Epithelial cell of esophagus (primary cell): ENCODE measurements around the gene ANAPC7.
A peak's percentile ranks its signal among the peaks of the same experiment; 100 is the strongest.
"Not testable (repeated sequence)": the region's sequence is repeated elsewhere in the genome, so short reads cannot be mapped to it uniquely, and the experiment has no call there.

Experiments
- DNase-seq: peaks from one replicate; pipeline ENCODE4 v3.0.0; 2010; ENCODE audit warnings: low read depth
- H3K4me3 ChIP-seq: 2 replicates; pipeline ENCODE4 v1.5.1; 2011; ENCODE audit warnings: mild to moderate bottlenecking, low read length, control low read depth
- TF ChIP-seq, protein P1 (sequence below): IDR thresholded peaks from 2 replicates; pipeline ENCODE4 v1.5.1; 2011; ENCODE audit warnings: low read depth, mild to moderate bottlenecking, low read length, control low read depth, inconsistent platforms; ENCODE audit not compliant: insufficient read depth; ENCODE audit errors: missing control alignments

ANAPC7 gene

DNA sequence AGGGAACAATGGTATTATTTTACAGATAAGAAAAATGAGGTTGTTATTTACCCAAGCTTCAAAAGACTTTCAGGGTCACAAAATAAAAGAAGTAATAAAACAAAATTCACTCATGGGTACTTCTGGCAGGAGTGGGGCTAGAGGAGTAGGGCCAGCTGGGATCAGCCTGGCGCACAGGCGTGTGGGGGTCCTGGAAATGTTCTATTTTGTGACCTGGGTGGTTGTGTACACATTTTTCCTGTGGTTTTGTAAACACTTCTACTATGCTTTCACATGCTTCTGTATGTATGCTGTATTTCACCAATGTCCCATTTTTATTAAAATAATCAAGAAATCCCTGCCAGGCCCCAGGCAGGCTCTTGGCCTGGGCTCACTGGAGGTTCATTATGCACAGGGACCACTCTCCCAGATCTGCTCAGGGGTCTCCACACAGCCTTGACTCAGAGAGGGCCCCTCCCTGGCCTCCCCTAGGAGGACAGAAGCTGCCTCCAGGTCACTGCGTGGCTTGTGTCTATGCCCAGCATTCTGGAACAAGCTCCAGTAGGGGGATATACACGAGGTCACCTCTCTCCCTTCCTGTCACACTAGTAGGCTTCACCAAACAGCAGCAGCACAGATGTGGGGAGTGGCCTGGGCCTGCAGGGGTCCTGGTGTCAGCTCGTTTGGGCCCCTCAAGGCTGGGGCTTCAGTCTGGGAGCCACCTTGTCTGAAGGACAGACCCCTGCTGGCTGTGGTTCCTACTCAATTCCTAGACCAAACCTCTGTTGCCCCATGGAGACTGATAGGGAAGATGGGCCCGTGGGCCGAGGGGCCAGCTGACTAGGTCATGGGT lies 37.8 kb downstream of the ANAPC7 start:
- TF ChIP-seq, protein P1, sequence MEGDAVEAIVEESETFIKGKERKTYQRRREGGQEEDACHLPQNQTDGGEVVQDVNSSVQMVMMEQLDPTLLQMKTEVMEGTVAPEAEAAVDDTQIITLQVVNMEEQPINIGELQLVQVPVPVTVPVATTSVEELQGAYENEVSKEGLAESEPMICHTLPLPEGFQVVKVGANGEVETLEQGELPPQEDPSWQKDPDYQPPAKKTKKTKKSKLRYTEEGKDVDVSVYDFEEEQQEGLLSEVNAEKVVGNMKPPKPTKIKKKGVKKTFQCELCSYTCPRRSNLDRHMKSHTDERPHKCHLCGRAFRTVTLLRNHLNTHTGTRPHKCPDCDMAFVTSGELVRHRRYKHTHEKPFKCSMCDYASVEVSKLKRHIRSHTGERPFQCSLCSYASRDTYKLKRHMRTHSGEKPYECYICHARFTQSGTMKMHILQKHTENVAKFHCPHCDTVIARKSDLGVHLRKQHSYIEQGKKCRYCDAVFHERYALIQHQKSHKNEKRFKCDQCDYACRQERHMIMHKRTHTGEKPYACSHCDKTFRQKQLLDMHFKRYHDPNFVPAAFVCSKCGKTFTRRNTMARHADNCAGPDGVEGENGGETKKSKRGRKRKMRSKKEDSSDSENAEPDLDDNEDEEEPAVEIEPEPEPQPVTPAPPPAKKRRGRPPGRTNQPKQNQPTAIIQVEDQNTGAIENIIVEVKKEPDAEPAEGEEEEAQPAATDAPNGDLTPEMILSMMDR: no peak
- H3K4me3 ChIP-seq: no peak overlapping the region
- no peak for DNase-seq

DNA sequence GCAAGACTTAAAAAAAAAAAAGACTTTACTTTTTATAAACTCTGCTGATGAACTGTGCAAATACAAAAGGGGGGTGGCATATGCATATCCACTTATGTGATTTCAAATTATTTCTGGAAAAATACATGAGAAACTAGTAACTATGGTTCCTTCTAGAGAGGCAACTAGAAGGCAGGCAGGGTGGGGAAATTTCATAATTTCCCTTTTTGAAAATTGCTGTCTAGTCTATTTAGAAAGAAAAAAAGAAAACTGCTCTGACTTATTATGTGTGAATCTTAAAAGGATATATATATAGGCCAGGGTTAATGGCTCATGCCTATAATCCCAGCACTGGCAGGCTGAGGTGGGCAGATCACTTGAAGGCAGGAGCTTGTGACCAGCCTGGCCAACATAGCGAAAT lies 42.3 kb downstream of the ANAPC7 start:
- H3K4me3 ChIP-seq: no peak overlapping the region
- no peak for DNase-seq
- TF ChIP-seq, protein P1: no peak

DNA sequence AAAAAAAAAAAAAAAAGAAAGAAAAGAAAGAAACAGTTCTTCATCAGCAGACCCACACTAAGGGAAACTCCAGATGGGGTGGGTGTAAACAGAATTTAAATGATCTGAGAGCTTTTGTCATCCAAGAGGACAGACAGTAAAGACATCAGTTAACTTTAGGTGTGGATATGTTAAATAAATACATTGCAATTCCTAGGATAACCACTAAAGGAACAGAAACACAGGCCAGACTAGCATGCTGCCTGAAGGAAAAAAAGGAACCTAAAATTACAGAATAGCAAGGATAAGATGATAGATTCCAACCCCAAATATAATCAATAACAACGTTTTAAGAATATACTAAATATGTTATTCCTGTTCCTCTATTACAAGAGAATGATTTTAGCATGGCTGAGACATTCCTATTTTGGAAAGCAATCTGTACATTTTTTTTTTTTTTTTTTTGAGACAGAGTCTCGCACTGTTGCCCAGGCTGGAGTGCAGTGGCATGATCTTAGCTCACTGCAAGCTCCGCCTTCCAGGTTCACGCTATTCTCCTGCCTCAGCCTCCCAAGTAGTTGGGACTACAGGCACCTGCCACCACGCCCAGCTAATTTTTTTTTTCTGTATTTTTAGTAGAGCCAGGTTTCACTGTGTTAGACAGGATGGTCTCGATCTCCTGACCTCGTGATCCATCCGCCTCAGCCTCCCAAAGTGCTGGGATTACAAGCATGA lies 45.0 kb downstream of the ANAPC7 start:
- TF ChIP-seq, protein P1: peak; percentile 32
- not testable (repeated sequence) for DNase-seq, H3K4me3 ChIP-seq

DNA sequence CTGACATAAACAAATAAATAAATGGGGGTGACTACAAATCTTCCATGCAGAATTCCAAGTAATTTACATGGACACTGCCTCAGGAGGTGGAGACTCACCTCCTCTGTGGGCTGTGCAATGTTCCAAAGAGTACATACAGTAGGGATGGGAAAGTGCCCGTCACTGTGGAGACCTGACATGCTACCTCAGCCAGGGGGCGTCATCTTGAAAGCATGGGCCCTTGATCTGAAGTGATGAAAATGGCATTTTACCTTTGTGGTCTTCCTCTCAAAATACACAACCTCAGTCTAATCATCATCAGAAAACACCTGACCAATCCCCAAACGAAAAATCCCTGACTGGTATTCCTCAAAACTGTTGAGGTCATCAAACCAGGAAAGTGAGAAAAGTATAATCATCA lies 48.4 kb downstream of the ANAPC7 start:
- DNase-seq: peak; percentile 57
- H3K4me3 ChIP-seq: no peak overlapping the region
- TF ChIP-seq, protein P1: peak; percentile 47

DNA sequence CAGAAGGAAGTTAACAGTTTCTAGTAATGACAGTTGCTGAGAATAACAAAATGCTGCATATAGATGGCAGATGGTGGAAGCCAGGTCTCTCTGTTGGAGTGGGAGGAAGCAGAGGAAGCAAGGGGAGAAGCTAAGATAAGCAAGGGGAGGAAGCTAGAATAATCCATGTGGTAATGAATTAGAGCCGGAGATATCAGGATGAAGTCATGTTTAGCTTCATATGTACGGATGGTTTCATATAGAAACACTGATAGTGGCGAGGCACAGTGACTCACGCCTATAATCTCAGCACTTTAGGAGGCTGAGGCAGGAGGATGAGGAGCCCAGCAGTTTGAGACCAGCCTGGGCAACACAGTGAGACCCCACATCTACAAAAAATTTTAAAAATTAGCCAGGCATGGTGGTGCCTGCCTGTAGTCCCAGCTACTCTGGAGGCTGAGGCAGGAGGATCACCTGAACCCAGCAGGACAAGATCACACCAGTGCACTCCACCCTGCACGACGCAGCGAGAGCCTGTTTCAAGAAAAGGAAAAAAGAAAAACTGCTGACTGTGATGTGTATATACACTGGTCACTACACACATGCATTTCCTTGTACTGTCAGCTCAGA lies 49.2 kb downstream of the ANAPC7 start:
- TF ChIP-seq, protein P1: no peak
- DNase-seq: no peak
- no peak overlapping the region for H3K4me3 ChIP-seq

DNA sequence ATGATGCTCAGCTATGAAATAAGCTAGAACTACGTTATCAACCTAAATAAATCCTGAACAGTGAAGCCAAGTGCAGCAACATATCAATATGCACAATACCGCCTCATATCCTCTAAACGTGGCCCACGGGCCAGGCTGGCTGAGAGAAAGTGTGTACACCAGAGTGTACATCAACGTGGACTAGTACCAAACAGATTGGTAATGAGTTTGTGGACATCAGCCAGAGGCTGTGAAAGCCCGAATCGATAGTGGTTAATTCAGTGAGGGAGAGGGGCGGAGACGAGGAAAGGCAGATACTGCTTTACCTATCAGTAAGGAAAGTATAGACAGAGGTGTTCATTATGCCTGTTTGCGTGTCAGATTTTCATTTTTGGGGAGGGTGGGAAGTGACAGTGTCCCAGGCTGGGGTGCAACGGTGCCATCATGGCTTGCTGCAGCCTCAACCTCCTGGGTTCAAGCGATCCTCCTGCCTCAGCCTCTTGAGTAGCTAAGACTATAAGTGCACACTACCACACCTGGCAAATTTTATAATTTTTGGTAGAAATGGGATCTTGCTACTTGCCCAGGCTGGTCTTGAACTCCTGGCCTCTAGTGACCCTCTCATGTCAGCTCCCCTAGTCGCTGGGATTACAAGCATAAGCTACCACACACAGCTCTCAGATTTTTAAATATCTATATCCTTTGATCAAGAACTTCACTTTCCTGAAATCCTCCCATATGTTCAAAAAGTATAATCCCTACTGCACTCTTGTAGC lies 50.1 kb downstream of the ANAPC7 start:
- DNase-seq: no peak
- H3K4me3 ChIP-seq: no peak overlapping the region
- TF ChIP-seq, protein P1: no peak
